Measurements from ENCODE around the gene RASA1.

DNA sequence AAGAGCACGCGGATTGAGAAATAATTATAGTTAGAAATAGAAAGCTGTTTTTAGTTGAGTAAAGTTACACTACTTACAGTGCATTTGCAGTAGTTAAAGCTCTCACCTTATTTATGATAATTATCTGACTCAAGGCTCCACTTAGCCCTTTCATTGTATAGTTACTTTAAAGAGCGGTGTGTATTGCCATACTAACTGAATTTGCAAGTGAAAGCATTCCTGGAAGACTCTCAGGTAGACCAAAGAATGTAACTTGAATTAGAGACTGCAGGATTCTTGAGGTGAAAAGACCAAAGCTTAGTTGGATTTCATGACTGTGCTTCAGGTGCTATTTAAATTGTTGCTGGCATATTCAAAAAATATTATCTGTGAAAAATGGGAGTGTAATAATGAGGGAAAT lies 4.2 kb upstream of the RASA1 start:
- TF ChIP-seq, protein P1, sequence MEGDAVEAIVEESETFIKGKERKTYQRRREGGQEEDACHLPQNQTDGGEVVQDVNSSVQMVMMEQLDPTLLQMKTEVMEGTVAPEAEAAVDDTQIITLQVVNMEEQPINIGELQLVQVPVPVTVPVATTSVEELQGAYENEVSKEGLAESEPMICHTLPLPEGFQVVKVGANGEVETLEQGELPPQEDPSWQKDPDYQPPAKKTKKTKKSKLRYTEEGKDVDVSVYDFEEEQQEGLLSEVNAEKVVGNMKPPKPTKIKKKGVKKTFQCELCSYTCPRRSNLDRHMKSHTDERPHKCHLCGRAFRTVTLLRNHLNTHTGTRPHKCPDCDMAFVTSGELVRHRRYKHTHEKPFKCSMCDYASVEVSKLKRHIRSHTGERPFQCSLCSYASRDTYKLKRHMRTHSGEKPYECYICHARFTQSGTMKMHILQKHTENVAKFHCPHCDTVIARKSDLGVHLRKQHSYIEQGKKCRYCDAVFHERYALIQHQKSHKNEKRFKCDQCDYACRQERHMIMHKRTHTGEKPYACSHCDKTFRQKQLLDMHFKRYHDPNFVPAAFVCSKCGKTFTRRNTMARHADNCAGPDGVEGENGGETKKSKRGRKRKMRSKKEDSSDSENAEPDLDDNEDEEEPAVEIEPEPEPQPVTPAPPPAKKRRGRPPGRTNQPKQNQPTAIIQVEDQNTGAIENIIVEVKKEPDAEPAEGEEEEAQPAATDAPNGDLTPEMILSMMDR (IDR thresholded peaks at IDR 0.05), result no peak
- TF ChIP-seq, protein P2, sequence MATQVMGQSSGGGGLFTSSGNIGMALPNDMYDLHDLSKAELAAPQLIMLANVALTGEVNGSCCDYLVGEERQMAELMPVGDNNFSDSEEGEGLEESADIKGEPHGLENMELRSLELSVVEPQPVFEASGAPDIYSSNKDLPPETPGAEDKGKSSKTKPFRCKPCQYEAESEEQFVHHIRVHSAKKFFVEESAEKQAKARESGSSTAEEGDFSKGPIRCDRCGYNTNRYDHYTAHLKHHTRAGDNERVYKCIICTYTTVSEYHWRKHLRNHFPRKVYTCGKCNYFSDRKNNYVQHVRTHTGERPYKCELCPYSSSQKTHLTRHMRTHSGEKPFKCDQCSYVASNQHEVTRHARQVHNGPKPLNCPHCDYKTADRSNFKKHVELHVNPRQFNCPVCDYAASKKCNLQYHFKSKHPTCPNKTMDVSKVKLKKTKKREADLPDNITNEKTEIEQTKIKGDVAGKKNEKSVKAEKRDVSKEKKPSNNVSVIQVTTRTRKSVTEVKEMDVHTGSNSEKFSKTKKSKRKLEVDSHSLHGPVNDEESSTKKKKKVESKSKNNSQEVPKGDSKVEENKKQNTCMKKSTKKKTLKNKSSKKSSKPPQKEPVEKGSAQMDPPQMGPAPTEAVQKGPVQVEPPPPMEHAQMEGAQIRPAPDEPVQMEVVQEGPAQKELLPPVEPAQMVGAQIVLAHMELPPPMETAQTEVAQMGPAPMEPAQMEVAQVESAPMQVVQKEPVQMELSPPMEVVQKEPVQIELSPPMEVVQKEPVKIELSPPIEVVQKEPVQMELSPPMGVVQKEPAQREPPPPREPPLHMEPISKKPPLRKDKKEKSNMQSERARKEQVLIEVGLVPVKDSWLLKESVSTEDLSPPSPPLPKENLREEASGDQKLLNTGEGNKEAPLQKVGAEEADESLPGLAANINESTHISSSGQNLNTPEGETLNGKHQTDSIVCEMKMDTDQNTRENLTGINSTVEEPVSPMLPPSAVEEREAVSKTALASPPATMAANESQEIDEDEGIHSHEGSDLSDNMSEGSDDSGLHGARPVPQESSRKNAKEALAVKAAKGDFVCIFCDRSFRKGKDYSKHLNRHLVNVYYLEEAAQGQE (IDR thresholded peaks at IDR 0.05; ENCODE audit: insufficient read depth in 1 of 2, low read depth in 2 of 2, low read length in 1 of 2), result no peak
- TF ChIP-seq TCF7L2 (IDR thresholded peaks at IDR 0.05; ENCODE audit: low read depth, low read length) (no peak), SIN3A (IDR thresholded peaks at IDR 0.05; ENCODE audit: borderline replicate concordance, insufficient read depth, low read depth, low read length) (no peak)
